BE2C (cell line): ENCODE data around the gene STAG2.
"Not testable (repeated sequence)": the region's sequence is repeated elsewhere in the genome, so short reads cannot be mapped to it uniquely, and the experiment has no call there.

Source experiments
- DNase-seq: peaks from one replicate; pipeline ENCODE4 v3.0.0-alpha.2; 2020
- H3K27me3 ChIP-seq: fragments of 250-450 bp; sonication (Bioruptor Pico); 2 replicates; pipeline ENCODE4 v1.5.1; 2020; ENCODE audit warnings: mild to moderate bottlenecking
- H3K36me3 ChIP-seq: fragments of 250-450 bp; sonication (Bioruptor Pico); 2 replicates; pipeline ENCODE4 v1.5.1; 2020; ENCODE audit warnings: mild to moderate bottlenecking
- H3K4me1 ChIP-seq: fragments of 250-450 bp; sonication (Bioruptor Pico); 2 replicates; pipeline ENCODE4 v1.5.1; 2020
- H3K4me3 ChIP-seq: 2 replicates; pipeline ENCODE4 v1.5.1; 2011; ENCODE audit warnings: low read depth, low read length
- H3K9me3 ChIP-seq: fragments of 250-450 bp; sonication (Bioruptor Pico); 2 replicates; pipeline ENCODE4 v1.5.1; 2020
- TF ChIP-seq, protein P1 (sequence below): IDR thresholded peaks from 2 replicates; pipeline ENCODE4 v1.5.1; 2012; ENCODE audit warnings: mild to moderate bottlenecking, low read depth, low read length

Gene STAG2

DNA sequence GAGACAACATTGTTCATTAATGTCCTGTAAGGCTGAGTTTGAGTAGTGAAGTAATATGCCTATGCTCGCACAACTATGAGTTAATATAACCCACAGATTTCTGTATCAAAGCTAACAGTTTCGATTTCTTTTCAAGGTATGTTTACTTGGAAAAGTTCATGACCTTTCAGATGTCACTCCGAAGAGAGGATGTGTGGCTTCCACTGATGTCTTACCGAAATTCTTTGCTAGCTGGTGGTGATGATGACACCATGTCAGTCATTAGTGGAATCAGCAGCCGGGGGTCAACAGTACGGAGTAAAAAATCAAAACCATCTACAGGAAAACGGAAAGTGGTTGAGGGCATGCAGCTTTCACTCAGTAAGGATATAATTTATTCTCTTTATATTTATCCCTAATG lies 124.9 kb downstream of the STAG2 start:
- no peaks in the 10 kb centered on the region for H3K9me3 ChIP-seq
- TF ChIP-seq, protein P1, sequence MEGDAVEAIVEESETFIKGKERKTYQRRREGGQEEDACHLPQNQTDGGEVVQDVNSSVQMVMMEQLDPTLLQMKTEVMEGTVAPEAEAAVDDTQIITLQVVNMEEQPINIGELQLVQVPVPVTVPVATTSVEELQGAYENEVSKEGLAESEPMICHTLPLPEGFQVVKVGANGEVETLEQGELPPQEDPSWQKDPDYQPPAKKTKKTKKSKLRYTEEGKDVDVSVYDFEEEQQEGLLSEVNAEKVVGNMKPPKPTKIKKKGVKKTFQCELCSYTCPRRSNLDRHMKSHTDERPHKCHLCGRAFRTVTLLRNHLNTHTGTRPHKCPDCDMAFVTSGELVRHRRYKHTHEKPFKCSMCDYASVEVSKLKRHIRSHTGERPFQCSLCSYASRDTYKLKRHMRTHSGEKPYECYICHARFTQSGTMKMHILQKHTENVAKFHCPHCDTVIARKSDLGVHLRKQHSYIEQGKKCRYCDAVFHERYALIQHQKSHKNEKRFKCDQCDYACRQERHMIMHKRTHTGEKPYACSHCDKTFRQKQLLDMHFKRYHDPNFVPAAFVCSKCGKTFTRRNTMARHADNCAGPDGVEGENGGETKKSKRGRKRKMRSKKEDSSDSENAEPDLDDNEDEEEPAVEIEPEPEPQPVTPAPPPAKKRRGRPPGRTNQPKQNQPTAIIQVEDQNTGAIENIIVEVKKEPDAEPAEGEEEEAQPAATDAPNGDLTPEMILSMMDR, result no peak
- no peak overlapping the region for H3K4me3 ChIP-seq
- no peaks in the 10 kb centered on the region for H3K27me3 ChIP-seq
- no peaks in the 10 kb centered on the region for H3K4me1 ChIP-seq
- DNase-seq, result no peak
- H3K36me3 ChIP-seq, result peaks cover 28% of the 10 kb centered on the region

DNA sequence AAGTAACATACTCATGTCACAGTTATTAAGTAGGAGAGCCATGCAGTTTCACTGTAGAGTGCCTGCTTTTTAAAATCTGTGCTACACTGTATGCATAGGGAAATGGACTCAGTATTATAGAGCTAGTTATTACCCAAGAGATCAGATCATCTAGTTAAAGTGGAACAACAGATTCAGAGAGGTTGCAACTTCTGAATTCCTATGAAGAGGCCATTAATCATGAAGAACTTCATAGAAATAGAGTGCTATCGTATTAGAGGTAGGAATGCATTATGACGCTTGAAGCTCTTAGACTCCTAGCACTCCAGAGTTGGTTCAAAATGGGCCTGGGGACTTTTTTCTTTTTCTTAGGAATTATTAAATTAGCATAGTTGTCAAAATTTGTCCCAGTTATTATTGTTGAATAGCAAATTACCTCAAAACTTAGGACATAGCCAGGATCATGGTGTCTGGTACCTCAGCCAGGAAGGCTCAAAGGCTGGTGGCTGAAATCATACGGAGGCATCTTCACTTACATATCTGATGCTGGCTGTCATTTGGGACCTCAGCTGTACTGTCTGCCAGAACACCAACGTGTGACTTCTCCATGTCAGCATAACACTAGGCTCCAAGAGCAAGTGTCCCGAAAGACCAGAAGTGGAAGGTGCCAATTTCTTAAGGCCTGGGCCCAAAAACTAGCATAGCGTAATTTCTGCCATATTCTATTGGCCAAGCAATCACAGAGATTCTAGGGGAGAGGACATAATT lies 125.7 kb downstream of the STAG2 start:
- TF ChIP-seq, protein P1, result no peak
- no peaks in the 10 kb centered on the region for H3K9me3 ChIP-seq
- peaks cover 28% of the 10 kb centered on the region for H3K36me3 ChIP-seq
- no peaks in the 10 kb centered on the region for H3K27me3 ChIP-seq
- DNase-seq, result no peak
- no peak overlapping the region for H3K4me3 ChIP-seq
- no peaks in the 10 kb centered on the region for H3K4me1 ChIP-seq

DNA sequence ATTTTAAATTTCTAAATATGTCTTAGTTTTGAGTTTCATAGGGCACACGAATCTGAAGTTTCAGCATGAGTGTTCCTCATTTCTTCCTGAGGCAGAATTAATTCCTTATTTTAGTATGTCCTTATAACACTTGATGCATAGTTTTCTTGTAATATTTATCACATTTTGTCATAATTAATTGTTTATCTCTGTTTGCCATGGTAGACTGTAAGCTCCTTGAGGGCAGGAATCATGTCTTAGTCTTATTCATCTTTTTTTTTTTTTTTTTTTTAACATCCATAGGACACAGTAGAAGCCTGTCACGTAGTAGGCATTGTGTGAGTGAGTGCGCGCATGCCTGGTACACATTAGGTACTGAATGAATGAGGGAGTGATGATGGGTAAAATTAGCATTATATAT lies 131.7 kb downstream of the STAG2 start:
- no peak for DNase-seq
- Histone ChIP-seq H3K9me3 (no peaks in the 10 kb centered on the region), H3K4me3 (no peak overlapping the region), H3K4me1 (no peaks in the 10 kb centered on the region), H3K27me3 (no peaks in the 10 kb centered on the region), H3K36me3 (peaks cover 8% of the 10 kb centered on the region)
- TF ChIP-seq, protein P1, result no peak

DNA sequence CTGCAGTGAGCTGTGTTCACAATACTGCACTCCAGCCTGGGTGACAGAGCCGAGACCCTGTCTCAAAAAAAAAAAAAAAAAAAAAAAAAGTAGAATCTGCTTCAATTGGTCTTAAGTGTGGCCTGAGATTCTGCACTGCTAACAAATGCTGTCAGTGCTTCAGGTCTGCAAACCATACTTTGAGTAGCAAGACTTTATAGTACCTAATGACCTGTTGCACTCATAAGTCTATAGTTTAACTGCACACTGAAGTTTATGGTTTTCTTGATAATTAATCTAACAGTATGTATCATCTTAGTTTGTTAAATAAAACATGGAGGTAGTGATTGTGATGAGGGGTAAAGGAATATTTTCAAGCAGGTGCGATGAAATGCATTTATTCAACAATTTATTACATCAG lies 135.6 kb downstream of the STAG2 start:
- Histone ChIP-seq H3K4me1 (no peaks in the 10 kb centered on the region), H3K27me3 (no peaks in the 10 kb centered on the region), H3K4me3 (no peak overlapping the region), H3K9me3 (no peaks in the 10 kb centered on the region), H3K36me3 (peaks cover 3% of the 10 kb centered on the region)
- DNase-seq, result no peak
- TF ChIP-seq, protein P1, result no peak

DNA sequence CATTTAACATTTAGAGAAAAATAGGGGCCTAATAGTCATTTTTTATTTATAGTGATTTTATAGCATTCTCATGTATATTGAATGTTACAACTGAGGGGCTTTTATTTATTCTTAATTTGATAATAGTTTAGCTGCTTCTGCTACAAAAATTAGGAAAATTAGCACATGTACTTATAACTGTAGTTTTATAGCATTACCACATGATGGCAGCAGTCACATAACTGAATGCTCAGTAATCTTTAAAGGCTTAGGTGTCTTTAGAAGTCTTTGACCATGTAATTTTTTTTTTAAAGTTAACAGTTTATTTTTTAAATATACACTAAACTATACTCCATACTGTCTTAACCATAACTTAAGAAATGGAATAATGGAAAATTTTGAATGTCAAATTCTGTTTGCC lies 136.6 kb downstream of the STAG2 start:
- DNase-seq, result no peak
- TF ChIP-seq, protein P1, result peak; percentile 41
- H3K36me3 ChIP-seq, result peaks cover 3% of the 10 kb centered on the region

DNA sequence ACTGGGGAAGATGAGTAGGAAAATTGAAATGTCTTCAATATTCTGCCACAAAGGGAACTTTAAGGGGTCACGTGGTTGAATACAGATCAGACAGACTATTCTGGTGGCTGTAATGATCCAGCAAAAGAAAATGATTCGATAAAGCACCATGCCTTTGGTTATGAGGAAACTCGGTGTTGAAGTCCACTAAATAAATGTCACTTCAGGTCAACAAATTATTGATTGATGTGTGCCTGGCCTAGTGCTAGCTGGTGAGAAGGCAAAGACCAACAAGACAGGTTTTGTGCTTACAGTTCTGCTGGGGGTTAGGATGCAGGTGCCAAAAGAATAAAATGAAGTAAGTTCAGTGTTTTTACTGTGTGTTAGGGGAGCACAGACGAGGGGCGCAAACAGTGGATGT lies 142.5 kb downstream of the STAG2 start:
- H3K4me3 ChIP-seq, result no peak overlapping the region
- no peaks in the 10 kb centered on the region for H3K9me3 ChIP-seq
- no peaks in the 10 kb centered on the region for H3K27me3 ChIP-seq
- no peaks in the 10 kb centered on the region for H3K4me1 ChIP-seq
- DNase-seq, result no peak
- no peaks in the 10 kb centered on the region for H3K36me3 ChIP-seq
- TF ChIP-seq, protein P1, result no peak

More for the DNA sequence above, 136.6 kb downstream of the STAG2 start:
- no peaks in the 10 kb centered on the region for H3K4me1 ChIP-seq
- H3K27me3 ChIP-seq, result no peaks in the 10 kb centered on the region
- no peak overlapping the region for H3K4me3 ChIP-seq
- H3K9me3 ChIP-seq, result no peaks in the 10 kb centered on the region

DNA sequence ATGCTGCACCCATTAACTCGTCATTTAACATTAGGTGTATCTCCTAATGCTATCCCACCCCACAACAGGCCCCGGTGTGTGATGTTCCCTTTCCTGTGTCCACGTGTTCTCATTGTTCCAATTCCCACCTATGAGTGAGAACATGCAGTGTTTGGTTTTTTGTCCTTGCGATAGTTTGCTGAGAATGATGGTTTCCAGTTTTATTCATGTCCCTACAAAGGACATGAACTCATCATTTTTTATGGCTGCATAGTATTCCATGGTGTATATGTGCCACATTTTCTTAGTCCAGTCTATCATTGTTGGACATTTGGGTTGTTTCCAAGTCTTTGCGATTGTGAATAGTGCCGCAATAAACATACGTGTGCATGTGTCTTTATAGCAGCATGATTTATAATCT lies 143.0 kb downstream of the STAG2 start:
- H3K27me3 ChIP-seq, H3K36me3 ChIP-seq, H3K4me3 ChIP-seq, H3K4me1 ChIP-seq, DNase-seq, H3K9me3 ChIP-seq: not testable (repeated sequence)
